Amygdala (tissue), 56 donors: Measurements from ENCODE around the gene CHFR.
"Not testable (repeated sequence)": the region's sequence is repeated elsewhere in the genome, so short reads cannot be mapped to it uniquely, and the experiment has no call there.

Experiments used
- DNase-seq, 56 donors: peaks; one replicate each; lab custom pipeline; 2025; lab: John Stamatoyannopoulos, UW

CHFR gene

GRCh38 chr12:132818562-132818961 is 68.8 kb downstream of the CHFR start:
- no peak for DNase-seq

- no peak for DNase-seq
These were observed 73.2 kb downstream of the CHFR start for GRCh38 chr12:132814232-132814631.

GRCh38 chr12:132813443-132813842 is 74.0 kb downstream of the CHFR start:
- no peak for DNase-seq

- DNase-seq: no peak
These were observed 74.6 kb downstream of the CHFR start for GRCh38 chr12:132812631-132813305.

DNA sequence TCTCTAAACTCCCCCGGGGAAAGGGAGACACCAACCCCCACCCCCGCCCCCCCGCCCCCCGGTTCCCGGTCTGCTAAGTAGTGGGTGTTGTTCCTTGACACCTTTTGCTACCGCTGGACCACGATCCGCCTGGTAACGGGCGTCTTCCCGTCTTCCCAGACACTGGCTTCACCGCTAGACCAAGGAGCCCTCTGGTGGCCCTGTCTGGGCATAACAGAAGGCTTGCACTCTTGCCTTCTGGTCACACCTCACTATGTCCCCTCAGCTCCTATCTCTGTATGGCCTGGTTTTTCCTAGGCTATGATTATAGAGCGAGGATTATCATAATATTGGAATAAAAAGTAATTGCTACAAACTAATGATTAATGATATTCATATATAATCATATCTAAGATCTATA is 78.0 kb downstream of the CHFR start:
- DNase-seq: peak in 5 of 56 donors; percentile 12 to 48 (median 14)

DNA sequence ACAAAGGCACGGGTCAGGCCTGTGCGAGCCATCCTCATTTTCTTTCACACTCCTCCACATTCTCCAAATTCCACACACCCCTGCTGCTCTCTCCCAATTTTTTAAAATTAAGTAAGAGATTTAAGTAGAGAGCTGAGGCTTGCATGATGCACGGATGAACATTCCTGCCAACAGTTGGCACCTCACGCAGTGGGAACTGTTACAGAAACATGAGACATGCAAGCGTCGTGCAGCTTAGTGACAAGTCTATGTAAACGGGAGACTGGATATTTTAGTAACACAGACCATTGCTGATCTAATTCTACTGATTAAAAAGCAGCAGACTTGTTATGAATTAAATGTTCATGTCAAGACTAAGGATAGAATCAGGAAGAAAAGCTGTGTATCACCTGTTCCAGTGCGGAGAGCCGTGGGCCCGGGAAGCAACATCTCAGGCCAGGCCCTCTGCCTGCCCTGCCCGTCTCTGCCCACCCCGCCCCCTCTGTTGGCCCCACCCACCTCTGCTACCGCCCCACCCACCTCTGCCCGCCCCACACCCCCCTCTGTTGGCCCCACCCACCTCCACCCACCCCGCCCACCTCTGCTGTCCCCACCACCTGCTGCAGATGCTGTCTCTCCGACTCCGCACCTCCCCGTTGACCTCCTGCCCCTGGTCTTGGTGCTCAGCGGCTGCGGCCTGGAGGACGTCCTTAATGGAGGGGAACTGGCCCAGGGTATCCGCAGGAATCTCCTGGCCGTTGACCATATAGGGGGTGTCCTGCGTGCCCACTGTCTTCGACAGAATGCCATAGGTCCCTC is 79.9 kb downstream of the CHFR start:
- DNase-seq: peak in 7 of 56 donors; percentile 6 to 39 (median 26)

DNA sequence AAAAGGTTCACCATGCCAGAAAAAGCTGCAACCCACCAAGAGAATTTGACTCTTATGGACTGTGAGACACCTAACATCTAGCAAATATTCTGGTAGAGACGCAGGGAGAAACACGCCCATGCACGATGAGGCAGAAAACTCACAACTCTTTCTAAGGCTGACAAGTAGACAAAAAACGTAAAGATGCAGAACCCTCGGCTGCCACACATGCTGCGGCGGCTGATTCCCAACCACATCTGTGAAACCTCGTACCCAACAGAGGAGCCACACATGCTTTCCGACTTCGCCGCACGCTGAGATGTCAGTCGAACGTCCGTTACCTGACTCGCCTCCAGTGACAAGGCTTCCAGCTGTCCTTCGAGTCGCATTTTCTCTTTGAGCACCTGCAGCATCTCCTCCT is 80.5 kb downstream of the CHFR start:
- peak in 16 of 56 donors; percentile 11 to 54 (median 34) for DNase-seq

DNA sequence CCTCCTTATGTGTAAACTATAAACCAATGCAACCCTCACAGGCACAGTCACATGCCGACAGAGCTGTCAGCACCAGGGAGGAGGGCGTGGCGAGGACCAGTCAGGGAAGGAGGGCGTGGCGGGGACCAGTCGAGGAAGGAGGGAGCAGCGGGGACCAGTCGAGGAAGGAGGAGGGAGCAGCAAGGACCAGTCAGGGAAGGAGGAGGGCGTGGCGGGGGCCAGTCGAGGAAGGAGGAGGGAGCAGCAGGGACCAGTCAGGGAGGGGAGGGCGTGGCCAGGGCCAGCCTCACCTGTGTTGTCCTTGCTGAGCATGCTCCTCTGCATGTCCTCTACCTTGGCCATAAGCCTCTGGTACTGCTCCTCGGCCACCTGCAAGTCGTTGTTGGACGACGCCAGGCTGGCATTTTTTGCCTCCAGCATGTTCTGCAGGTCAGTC is 83.0 kb downstream of the CHFR start:
- DNase-seq: no peak

- DNase-seq: peak in 1 of 56 donors; percentile 24
These were observed 83.5 kb downstream of the CHFR start for GRCh38 chr12:132803888-132804287.

- DNase-seq: no peak
These were observed 84.3 kb downstream of the CHFR start for GRCh38 chr12:132803125-132803524.

GRCh38 chr12:132801741-132802140 is 85.7 kb downstream of the CHFR start:
- DNase-seq: no peak

DNA sequence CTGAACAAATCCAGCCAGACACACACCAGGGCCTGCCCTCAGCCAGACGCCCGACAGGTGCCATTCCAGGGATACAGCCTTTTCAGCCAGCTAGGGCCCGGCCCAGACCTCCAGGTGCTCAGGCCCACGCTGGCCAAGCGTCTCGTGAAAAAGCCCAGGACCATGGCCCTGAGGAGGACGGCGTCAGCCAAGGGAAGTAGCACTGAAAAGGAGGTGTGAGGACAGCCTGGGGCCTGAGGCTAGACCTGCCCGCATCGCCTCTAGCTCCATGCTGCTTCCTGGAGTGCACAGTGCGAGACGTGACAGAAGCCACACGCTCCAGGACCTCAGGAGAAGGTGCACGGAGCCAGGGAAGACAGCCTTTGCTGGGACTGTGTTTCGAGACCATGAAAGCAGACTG is 88.6 kb downstream of the CHFR start:
- no peak for DNase-seq

DNA sequence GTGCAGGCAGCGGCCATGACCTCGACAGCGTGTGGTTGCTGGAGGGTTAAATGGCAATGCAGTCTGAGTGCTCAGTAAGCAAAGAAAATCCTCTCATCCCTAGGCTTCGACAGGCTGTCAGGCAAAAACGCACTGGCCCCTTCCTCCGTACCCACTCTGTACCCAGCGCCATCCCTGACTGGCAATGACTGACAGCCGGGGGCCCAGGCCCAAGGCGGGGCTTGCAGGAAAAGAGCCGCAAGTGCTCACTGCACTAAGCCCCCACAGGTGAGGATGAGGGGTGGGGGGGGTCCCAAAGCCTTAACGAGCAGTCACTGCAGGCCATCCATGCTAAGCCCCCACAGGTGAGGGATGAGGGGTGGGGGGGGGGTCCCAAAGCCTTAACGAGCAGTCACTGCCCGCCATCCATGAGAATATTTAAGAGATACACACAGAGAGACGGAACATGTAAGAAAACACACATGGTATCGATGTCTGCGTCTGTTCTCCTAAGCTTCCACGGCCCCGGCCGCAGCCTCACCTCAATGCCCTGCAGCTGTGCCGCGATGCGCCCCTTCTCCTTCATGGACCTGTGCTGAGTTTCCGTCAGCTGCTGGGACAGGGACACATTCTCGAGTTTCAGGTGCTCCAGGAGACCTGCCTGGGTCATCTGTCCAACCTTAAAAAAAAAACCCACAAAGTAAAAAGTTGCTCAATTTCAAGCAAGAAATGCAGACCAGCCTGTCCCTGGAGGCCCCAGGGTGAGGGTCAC is 89.4 kb downstream of the CHFR start:
- no peak for DNase-seq

DNA sequence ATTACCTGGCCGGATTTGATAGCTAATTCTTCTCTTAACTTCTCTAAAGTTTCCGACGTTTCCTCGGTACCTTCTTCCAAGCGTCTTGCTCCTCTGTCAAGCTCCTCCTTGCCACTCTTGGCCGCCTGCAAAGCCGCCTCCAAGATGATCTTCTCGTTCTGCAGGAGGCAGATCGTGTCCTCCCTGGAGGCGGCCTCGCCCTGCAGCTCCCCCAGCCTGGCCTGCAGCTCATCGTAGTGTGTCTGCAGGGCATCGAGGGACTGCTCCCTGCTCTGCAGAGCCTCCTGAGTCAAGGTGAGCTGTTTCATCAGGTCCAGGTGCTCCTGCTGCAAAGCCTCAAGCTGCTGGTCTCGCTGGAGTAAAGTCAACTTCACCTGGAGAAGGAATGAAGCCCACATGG is 91.6 kb downstream of the CHFR start:
- no peak for DNase-seq

GRCh38 chr12:132791940-132792339 is 95.5 kb downstream of the CHFR start:
- not testable (repeated sequence) for DNase-seq

DNA sequence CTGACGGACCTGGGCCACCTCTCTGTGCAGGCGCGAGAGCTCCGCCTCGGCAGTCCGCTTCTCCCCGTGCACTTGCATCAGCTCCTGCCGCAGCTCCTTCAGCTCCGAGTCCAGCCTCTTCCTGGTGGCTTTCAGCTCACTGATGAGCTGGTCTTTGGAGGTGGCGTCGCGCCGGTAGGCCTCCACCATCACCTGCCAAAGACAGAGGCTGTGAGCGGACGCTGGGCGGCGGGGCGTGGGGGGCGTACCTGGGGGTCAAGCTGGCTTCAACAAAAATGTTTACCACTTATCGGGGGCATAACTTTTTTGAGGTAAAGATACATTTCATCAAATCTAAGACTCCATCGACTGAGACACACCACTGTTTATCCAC is 98.3 kb downstream of the CHFR start:
- no peak for DNase-seq

DNA sequence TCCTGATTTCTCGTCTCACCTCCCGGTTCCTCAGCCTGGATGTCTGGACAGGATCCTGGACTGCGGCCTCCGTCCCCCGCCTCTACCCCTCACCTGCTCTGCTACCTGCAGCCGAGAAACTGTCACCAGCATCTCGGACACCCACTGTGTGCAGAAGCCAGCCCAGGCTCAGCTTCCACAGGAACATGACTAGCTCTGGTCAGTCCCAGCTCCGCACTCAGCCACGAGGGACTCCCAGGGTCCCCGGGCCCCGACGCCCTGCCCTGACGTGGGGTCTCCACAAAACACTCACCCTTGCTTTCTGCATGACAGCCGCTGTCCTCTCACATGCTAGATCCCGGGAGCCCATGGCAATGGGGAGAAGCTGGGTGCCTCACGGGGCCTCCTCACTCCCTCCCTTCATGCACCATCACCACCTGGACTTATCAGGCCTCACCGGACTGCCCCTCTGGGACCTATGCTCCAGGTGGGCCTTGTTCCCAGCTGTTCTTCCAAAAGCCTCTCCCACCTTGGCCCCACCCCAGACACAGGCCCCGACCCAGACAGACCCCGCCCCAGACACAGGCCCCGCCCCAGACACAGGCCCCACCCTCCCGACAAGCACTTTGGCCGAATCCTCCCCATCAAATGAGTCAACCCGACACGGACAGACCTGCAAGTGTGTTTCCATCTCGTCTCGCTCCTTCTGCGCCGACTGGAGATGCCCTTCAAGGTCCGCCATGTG is 98.9 kb downstream of the CHFR start:
- no peak for DNase-seq

- DNase-seq: no peak
These were observed 99.5 kb downstream of the CHFR start for GRCh38 chr12:132787877-132788276.

DNA sequence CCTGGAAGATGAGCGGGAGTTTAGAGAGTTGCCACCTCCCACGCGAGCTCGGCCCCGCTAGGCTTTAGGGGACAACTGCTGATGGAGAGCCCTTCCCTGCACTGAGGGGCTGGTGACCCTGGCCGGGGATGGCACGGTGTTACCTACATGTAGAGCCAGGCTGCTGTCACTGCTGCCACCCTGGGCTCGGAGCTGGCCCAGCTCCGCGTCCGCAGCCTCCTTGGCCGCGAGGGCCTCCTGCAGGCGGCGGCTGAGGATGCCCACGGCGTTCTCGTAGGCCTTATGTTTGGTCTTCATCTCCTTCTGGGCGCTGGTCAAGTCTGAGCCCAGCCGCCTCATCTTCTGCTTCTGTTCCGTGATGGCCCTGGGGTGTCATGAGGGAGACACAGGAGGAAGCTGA is 101.2 kb downstream of the CHFR start:
- no peak for DNase-seq

DNA sequence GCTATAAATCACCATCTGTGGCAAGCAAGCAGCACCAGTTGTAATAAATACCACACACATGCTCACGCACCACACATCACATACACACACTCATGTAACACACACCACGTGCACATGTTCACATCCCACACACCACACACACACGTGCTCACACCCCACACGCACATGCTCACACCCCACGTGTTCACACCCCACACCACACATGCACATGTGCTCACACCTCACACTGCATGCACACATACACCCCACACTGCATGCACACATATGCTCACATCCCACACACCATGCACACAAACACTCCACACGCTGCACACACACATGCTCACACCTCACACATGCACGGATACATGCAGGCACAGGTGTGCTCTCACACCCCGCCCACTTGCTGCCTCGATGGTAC is 102.8 kb downstream of the CHFR start:
- no peak for DNase-seq
